Stimulated activated CD4-positive, alpha-beta T cell treated with anti-CD3 and anti-CD28 coated beads, TNF-alpha, amount 100 ng/mL, for 4 hours (primary cell): ENCODE data around the gene RPS6KA2.
"Not testable (repeated sequence)": the region's sequence is repeated elsewhere in the genome, so short reads cannot be mapped to it uniquely, and the experiment has no call there.

ENCODE experiments used
- DNase-seq, 3 experiments: peaks; one replicate each; pipeline ENCODE4 v3.0.0-alpha.2; 2020; ENCODE audit warnings: low read depth in 3 of 3

RPS6KA2 gene

DNA sequence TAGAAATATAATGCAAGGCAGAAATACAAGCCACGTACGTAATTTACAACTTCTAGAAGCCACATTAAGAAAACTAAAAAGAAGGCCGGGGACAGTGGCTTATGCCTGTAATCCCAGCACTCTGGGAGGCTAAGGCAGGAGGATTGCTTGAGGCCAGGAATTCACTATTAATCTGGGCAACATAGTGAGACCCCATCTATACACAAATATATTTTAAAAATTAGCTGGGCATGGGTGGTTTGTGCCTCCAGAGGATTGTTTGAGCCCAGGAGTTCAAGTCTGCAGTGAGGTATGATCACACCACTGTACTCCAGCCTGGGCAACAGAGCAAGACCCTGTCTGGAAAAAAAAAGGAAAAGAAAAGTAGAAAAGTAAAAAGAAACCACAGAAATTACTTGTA, 256.6 kb downstream of the RPS6KA2 start:
- no peak for DNase-seq

DNA sequence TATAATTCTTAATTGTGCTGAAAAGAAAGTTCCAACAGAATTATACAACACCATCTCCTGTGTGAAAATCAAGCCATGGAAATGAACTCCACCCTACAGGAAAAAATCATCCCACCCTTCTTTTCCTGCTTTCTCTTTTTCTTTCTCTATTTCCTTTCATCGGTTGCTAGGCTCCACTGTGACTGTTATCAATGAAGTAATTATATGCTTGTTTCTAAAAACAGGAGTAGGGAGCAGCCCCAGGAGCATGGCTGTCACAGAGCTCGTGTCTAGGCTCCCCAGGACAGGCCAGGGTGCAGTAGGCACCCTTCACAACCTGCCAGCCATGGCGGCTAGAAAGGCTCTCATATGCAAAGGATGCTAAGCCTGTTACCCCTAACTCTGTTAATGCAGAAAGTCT, 257.3 kb downstream of the RPS6KA2 start:
- DNase-seq = no peak

DNA sequence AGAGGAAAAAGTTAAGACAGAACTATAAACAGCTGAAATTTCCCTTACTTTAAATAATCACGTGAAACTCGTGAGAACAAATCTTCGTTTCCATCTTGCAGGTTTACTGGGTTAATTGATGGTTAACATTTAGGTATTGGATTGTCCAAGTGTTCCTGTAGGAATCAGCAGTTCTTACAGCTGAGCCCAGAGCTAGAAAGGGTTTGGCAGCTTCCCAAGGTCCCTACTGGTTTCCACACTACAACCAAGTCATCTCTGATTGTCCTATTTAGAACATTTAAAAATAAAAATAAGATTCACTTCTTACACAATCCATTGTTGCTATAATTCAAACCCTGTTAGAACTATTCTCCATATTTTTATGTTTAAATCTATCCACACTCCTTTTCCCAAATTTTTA, 260.1 kb downstream of the RPS6KA2 start:
- DNase-seq = no peak

DNA sequence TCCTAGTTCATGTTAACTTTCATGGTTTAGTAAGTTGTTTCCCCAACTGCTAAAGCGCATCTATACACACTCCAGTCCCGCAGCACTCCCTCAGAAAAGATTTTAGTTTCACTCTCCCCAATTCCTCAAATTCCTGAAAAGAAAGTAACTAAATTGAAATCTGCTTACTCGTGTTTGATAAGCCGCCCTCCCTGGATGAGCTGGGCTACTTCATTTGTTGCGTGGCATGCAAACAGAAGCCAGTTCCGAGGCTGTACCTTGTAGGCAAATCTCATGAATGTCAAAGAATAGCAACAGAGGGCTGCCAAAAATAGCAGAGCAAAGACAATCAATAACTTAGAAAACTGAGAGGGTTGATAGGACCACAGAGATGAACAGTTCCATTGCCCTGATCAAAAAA, 261.2 kb downstream of the RPS6KA2 start:
- no peak for DNase-seq

DNA sequence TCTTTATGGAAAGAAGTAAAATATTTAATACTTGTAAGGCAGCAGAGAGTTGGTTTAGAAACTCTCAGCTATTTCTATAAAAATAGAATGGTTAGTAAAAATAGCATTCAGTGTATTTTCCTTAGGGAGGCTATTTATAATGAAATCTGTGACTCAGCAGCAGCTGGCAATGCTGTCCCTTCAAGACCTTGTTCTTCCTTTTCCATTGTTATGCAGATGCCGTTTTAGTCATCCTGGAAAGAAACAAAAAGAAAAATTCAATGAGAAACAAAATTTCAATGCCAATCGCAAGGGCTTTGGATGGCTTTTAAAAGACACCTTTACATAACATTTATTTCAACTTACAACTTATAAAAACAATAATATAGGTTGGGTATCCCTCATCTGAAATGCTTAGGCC, 261.8 kb downstream of the RPS6KA2 start:
- no peak for DNase-seq

DNA sequence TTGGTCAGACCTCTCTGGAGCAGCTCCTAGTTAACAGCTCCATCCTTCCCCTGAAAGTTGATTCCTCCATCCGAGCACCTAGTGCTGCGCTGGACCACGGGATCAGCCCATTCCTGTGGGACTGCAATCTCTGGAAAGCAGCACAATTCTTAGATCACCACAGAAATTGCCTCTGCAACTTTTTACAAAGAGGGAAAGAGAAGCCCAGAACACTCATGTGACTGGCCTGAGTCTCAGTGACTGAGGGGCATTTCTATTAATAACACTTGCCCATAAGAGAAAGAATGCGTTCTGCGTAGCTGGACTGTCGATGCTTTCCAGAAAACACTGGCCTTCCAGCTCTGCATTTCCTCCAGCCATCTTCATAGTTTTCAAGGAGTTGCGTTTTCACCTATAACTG, 262.6 kb downstream of the RPS6KA2 start:
- no peak for DNase-seq

DNA sequence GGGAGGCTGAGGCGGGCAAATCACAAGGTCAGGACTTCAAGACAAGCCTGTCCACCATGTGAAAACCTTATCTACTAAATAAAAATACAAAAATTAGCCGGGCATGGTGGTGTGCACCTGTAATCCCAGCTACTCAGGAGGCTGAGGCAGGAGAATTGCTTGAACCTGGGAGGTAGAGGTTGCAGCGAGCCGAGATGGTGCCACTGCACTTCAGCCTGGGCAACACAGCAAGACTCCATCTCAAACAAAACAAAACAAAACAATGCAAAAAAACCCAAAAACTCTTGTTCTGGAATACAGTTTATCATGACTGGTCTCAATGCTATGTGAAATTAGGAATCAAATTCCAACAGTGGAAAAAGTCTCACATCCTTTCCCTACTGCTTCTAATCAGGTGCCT, 264.6 kb downstream of the RPS6KA2 start:
- DNase-seq = not testable (repeated sequence)

DNA sequence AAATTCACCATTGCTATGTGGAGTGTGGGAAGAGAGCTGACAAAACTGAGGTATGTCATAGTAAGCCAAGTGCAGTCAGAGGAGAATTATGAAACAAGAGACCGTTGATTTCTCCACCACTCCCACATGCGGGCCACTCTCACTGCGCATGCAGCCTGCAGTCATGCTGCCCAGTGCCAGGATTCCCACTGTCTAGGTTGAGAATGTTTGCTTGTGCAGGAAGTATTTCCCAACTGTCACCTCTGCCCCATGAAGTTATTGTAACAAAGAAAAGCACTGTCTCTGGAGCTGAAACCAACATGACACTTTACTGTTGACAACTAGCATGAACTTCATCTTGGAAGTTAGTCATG, 266.0 kb downstream of the RPS6KA2 start:
- DNase-seq = no peak

DNA sequence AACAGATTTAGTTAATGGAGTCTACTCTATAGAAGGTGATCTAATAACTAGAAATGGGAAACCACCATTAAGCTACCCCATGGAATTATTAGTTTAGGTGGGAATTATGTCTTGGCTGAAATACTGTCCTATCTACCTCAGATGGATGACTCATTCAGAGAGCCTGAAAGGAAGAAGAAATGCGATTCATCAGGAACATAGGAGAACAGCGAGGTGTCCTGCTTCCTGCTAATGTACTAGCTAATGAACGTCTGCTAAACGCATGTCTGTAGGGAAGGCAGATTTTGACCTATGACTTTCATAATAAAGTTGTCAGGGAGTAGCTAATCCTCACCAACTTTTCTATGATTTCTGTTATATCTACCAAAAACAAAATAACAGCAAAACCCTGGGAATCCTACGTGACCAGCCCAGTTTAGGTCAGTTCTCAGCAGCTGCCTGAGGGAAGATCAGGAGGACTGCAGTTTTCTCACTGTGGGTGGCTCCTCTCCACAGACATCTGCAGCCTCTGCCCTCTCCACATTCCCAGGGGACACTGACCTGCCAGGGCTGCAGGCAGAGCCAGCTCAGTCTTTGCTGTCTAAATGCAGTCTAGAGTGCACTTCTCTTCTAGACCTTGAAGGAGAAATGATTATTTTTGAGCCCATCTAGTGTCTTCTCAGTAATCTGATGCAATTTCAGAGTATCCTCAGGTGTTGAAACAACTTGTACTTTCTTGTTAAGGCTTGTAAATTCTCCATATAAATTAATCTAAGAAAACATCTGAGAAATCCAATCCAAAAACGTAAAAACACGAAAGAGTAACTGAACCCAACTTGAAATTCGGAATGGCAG, 266.6 kb downstream of the RPS6KA2 start:
- no peak for DNase-seq
